Activated naive CD4-positive, alpha-beta T cell (primary cell): ENCODE measurements around the gene RAD9B.
A peak's percentile ranks its signal among the peaks of the same experiment; 100 is the strongest.
"Not testable (repeated sequence)": the region's sequence is repeated elsewhere in the genome, so short reads cannot be mapped to it uniquely, and the experiment has no call there.

ENCODE experiments used
- DNase-seq, 4 experiments: peaks; one replicate each; lab custom pipeline; 2025; lab: John Stamatoyannopoulos, UW

Gene RAD9B

DNA sequence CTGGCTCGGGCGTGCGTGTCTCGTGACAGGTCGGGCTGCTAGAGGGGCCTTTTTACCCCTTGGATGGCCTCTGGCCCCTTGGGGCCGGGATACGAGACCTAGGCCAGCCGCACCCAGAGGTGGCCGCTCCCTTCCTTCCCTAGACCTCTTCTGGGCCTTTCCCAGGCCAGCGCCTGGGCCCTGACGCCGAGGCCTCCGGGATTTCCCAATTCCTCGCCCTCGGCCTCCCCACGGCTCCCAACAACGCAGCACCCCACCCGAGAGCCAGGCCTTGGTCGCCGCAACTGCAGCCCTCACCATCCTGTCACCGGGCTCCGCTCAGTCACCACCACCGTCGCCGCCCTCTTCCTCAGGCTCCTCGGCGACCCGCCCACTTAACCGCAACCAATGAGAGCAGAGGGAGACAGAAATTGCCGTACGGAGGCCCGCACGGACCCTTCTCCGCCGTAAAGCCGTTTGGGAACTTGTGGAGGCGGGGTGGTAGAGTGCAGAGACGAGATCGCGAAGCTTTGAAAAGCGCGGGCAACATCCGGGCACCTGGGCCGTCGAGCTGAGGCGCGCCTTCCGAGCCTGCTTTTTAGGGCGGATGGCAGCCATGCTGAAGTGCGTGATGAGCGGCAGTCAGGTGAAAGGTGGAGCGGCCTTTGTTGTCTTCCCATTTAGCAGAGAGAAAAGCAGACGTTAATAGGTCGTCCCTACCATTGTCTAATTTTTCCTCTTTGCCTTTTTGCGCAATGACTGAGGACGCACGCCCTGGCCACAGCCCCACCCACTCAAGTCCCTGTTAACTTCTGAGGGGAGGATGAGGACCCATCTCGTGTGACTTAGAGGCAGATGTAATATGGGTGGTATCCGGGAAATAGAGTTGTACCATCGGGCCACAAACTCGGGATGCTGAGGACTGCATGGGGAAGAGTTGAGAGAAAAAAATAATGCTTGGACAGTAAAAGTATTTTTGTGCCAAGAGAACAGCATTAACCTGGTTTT, at the start of gene RAD9B, which contains the start of gene VPS29:
Gene RAD9B, plus strand, starts transcription at position 580 of the 987 bp plus-strand sequence. Its CDS starts 7 bp downstream, at position 587.
Gene VPS29, minus strand, starts transcription at position 360 of the 987 bp plus-strand sequence. Its CDS starts 60 bp downstream, at position 300.
- DNase-seq = peak; percentile 95 to 99 (median 96)

DNA sequence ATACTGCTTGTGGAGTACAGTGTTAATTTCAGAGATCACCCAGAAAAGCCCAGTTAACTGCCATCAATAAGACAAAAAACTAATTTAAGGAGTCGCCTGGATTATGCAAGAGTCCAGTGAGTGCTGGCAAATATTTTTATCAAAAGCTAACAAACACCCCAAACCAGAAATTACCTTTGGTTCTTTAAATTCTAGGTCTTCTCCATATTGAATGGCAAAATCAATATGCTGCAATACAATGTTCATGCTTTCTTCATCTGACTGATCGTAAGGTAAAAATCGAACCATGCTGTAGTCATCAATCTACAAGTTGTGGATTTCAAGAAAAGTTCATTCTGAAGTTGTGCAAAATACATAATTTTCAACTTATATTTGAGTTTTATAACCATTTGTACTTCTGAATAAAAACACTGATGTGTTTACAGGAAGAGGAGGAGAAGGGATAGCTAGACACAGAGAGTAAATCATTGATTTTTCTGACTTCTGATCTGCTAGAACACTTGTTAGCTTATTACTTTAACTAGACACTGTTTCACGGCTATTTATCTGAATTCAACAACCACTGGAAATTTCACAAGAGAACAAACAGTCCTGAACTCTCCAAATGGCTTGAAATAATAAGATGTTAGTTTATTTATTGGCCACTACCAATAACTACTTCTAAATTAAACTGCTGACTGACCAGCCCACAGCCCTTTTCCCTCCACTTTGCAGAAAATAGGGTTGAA, 48.4 kb upstream of the RAD9B start:
- no peak for DNase-seq

GRCh38 chr12:110458756-110459155, 43.4 kb upstream of the RAD9B start:
- DNase-seq = no peak

GRCh38 chr12:110461189-110461588, 40.9 kb upstream of the RAD9B start:
- not testable (repeated sequence) for DNase-seq

GRCh38 chr12:110465024-110465423, 37.1 kb upstream of the RAD9B start:
- DNase-seq = no peak

DNA sequence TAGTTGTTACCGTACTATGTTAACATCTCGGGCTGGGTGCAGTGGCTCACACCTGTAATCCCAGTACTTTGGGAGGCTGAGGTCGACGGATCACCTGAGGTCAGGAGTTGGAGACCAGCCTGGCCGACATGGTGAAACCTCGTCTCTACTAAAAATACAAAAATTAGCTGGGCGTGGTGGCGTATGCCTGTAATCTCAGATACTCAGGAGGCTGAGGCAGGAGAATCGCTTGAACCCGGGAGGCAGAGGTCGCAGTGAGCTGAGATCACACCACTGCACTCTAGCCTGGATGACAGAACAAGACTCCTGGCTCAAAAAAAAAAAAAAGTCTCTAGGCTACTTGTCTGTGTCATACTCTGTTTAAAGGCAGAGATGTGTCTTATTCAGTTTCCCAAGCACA, 36.4 kb upstream of the RAD9B start:
- DNase-seq = not testable (repeated sequence)

GRCh38 chr12:110466791-110467190, 35.3 kb upstream of the RAD9B start:
- DNase-seq = no peak

DNA sequence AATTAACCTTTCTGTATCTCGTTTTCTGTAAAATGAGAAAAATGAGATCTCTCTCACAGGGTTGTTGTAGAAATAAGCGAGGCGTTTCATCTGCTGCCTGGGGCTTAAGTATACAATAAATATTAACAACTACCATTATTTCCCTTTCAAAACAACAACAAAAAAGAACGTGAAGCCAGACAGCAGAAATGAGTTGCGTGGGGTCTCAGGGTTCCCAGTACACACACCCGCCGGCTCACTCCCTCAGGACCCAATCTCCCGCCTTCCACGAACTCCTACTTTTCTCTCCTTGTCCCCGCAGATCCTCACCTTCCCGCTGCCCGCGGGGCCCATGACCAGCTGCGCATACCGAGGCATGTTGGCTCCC, 34.3 kb upstream of the RAD9B start:
- no peak for DNase-seq

GRCh38 chr12:110468214-110469048, 33.7 kb upstream of the RAD9B start, which contains the start of the genes FAM216A and GPN3:
Gene FAM216A (plus strand): TSS chr12:110468845. CDS start chr12:110468876, 31 bp downstream.
Gene GPN3 (minus strand): TSS chr12:110468257. CDS start chr12:110468203, 54 bp downstream.
- DNase-seq = peak; percentile 80 to 90 (median 87)

DNA sequence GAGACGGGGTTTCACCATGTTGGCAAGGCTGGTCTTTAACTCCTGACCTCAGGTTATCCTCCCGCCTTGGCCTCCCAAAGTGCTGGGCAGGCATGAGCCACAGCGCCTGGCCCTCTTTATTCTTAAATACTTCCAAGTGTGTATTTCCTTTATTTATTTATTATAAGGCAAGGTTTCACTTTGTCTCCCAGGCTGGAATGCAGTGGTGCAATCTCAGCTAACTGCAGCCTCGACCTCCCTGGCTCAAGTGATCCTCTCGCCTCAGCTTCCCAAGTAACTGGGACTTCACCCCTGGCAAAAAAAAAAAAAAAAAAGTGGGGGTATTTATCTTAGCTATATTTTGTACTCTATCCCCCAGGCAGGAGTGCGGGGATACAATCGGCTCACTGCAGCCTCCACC, 26.7 kb upstream of the RAD9B start:
- DNase-seq = no peak

- DNase-seq = no peak
Observed at GRCh38 chr12:110498984-110499706, 3.0 kb upstream of the RAD9B start.

- DNase-seq = peak in 1 of 4 experiments; percentile 38
Observed at GRCh38 chr12:110501399-110501751, 756 bp upstream of the RAD9B start.

GRCh38 chr12:110503432-110503831, 1.3 kb downstream of the RAD9B start:
- DNase-seq = no peak

- no peak for DNase-seq
Observed at GRCh38 chr12:110505332-110505731, 3.2 kb downstream of the RAD9B start.

GRCh38 chr12:110508071-110508586, 6.0 kb downstream of the RAD9B start:
- no peak for DNase-seq

DNA sequence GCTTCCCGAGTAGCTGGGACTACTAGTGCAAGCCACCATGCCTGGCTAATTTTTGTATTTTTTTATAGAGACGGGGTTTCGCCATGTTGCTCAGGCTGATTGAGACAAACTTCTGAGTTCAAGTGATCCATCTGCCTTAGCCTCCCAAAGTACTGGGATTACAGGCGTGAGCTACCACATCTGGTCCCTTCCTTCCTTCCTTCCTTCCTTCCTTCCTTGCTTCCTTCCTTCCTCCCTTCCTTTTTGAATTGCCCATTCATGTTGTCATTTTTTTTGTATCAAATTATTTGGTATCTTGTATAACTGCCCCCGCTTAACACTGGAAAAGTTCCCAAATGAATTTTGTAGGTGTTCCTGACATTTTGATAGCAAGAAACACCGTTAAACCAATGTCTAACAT, 11.7 kb downstream of the RAD9B start:
- DNase-seq = no peak

GRCh38 chr12:110514363-110514762, 12.2 kb downstream of the RAD9B start:
- DNase-seq = no peak

GRCh38 chr12:110516995-110517394, 14.9 kb downstream of the RAD9B start:
- no peak for DNase-seq

GRCh38 chr12:110518014-110518413, 15.9 kb downstream of the RAD9B start:
- DNase-seq = not testable (repeated sequence)

DNA sequence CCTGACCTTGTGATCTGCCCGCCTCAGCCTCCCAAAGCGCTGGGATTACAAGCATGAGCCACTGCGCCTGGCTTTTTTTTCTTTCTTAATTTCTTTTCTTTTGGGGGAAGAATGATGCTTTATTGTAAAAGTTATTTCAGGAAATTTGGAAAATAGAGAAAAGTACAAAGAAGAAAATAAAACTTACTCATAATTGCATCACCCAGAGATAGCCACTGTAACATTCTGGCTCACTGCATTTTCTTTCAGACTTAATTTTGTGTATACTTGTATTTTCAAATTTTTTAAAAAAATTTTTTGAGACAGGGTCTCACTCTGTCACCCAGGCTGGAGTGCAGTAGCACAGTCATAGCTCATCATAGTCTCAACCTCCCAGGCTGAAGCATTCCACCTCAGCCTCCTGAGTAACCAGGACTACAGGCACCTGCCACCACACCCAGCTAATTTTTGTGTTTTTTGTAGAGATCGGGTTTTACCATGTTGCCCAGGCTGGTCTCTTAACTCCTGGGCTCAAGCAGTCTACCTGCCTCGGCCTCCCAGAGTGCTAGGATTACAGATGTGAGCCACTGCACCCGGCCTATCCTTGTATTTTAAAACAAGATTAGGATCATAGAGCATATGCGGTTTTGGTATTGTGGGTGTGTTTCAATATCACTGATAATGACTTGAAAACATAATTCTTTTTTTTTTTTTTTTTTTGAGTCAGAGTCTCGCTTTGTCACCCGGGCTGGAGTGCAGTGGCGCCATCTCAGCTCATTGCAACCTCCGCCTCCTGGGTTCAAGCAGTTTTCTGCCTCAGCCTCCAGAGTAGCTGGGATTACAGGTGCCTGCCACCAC, 19.0 kb downstream of the RAD9B start:
- DNase-seq = not testable (repeated sequence)
